Neuronal stem cell (in vitro differentiated cells): ENCODE results near the gene TMEM139.

ENCODE experiments used
- DNase-seq: peaks from one replicate; pipeline ENCODE4 v3.0.0-alpha.2; 2013; ENCODE audit warnings: low spot score
- H2AFZ ChIP-seq: one replicate; pipeline ENCODE4 v1.6.1; 2013; ENCODE audit warnings: mild to moderate bottlenecking, low read length, inconsistent platforms
- H2AK5ac ChIP-seq: 2 replicates; pipeline ENCODE4 v1.6.1; 2013; ENCODE audit warnings: low read depth, mild to moderate bottlenecking, inconsistent platforms, low read length, moderate library complexity, mixed read lengths
- H2BK120ac ChIP-seq: 2 replicates; pipeline ENCODE4 v1.6.1; 2013; ENCODE audit warnings: low read depth, mild to moderate bottlenecking, inconsistent platforms, low read length, moderate library complexity, mixed read lengths
- H2BK12ac ChIP-seq: one replicate; pipeline ENCODE4 v1.6.1; 2013; ENCODE audit warnings: low read length, inconsistent platforms
- H2BK15ac ChIP-seq: 2 replicates; pipeline ENCODE4 v1.6.1; 2013; ENCODE audit warnings: mild to moderate bottlenecking, low read length, inconsistent platforms, mixed read lengths
- H2BK5ac ChIP-seq: one replicate; pipeline ENCODE4 v1.6.1; 2013; ENCODE audit warnings: inconsistent platforms, mild to moderate bottlenecking, low read length, moderate library complexity
- H3K14ac ChIP-seq: one replicate; pipeline ENCODE4 v1.6.1; 2013; ENCODE audit warnings: low read length, inconsistent platforms
- H3K18ac ChIP-seq: 2 replicates; pipeline ENCODE4 v1.6.1; 2013; ENCODE audit warnings: low read length, inconsistent platforms
- H3K23ac ChIP-seq: 2 replicates; pipeline ENCODE4 v1.6.1; 2013; ENCODE audit warnings: low read depth, mild to moderate bottlenecking, mixed read lengths, low read length, inconsistent platforms; ENCODE audit not compliant: poor library complexity
- H3K27ac ChIP-seq: replicated peaks from 3 replicates; pipeline ENCODE4 v1.5.1; 2013; ENCODE audit warnings: low read length, inconsistent platforms
- H3K27me3 ChIP-seq, 3 experiments: 2 replicates each; pipeline ENCODE4 v1.6.1; 2013; ENCODE audit warnings: low read length in 3 of 3, mild to moderate bottlenecking in 2 of 3, inconsistent platforms in 1 of 3, low read depth in 1 of 3, mixed read lengths in 1 of 3, moderate library complexity in 1 of 3; ENCODE audit not compliant: control insufficient read depth in 3 of 3, insufficient read depth in 3 of 3
- H3K36me3 ChIP-seq, 2 donors: replicated peaks in 1 of 2; 2 replicates each; pipeline ENCODE4 v1.6.1; 2013; ENCODE audit warnings: low read length in 2 of 2; ENCODE audit not compliant: control insufficient read depth in 2 of 2, insufficient read depth in 2 of 2
- H3K4ac ChIP-seq: 2 replicates; pipeline ENCODE4 v1.6.1; 2013; ENCODE audit warnings: inconsistent platforms, mild to moderate bottlenecking, low read length, moderate library complexity
- H3K4me1 ChIP-seq, 2 donors: 1 replicate in 1 of 2; 2 replicates in 1 of 2; pipeline ENCODE4 v1.6.1; 2013; ENCODE audit warnings: low read length in 2 of 2, low read depth in 1 of 2; ENCODE audit not compliant: control insufficient read depth in 2 of 2, insufficient read depth in 1 of 2
- H3K4me2 ChIP-seq: one replicate; pipeline ENCODE4 v1.6.1; 2013; ENCODE audit warnings: mild to moderate bottlenecking, low read length, inconsistent platforms; ENCODE audit not compliant: insufficient read depth, poor library complexity, severe bottlenecking
- H3K4me3 ChIP-seq, 2 donors: 2 replicates each; pipeline ENCODE4 v1.5.1; 2013; ENCODE audit warnings: low read length in 2 of 2, mild to moderate bottlenecking in 2 of 2, inconsistent platforms in 1 of 2, moderate library complexity in 1 of 2
- H3K79me1 ChIP-seq: one replicate; pipeline ENCODE4 v1.6.1; 2013; ENCODE audit warnings: low read depth, mild to moderate bottlenecking, inconsistent platforms, low read length, moderate library complexity
- H3K9ac ChIP-seq: one replicate; pipeline ENCODE4 v1.6.1; 2013; ENCODE audit warnings: mild to moderate bottlenecking, low read depth, low read length, inconsistent platforms; ENCODE audit not compliant: poor library complexity
- H3K9me3 ChIP-seq, 2 donors: replicated peaks in 1 of 2; 2 replicates each; pipeline versions ENCODE3 to v1.6.1; 2013; ENCODE audit warnings: low read length in 2 of 2, mild to moderate bottlenecking in 2 of 2, inconsistent platforms in 1 of 2, low read depth in 1 of 2, mixed read lengths in 1 of 2, moderate library complexity in 1 of 2; ENCODE audit not compliant: control insufficient read depth in 2 of 2, insufficient read depth in 1 of 2
- H4K8ac ChIP-seq: one replicate; pipeline ENCODE4 v1.6.1; 2013; ENCODE audit warnings: low read depth, mild to moderate bottlenecking, inconsistent platforms, low read length, moderate library complexity
- H4K91ac ChIP-seq: one replicate; pipeline ENCODE4 v1.6.1; 2013; ENCODE audit warnings: low read length, low read depth, mild to moderate bottlenecking, inconsistent platforms; ENCODE audit not compliant: poor library complexity
- WGBS, 2 donors: extraction: QIAGEN DNeasy Blood & Tissue Kit; methylation state at CpG; one replicate each; pipeline ENCODE4 v1.1.7; 2013; ENCODE audit warnings: missing lambda C conversion rate in 2 of 2, mixed read lengths in 1 of 2; ENCODE audit not compliant: insufficient read length in 2 of 2, insufficient replicate concordance in 1 of 2; ENCODE audit errors: extremely low coverage in 2 of 2; 5-methylcytosine and 5-hydroxymethylcytosine counted together

The TMEM139 gene

GRCh38 chr7:143238289-143238980 is 46.3 kb upstream of the TMEM139 start:
- Histone ChIP-seq H3K4me2 (no peak overlapping the region), H2AK5ac (no peak overlapping the region), H3K79me1 (no peaks in the 10 kb centered on the region), H4K8ac (no peak overlapping the region), H2BK120ac (no peak overlapping the region), H3K14ac (no peak overlapping the region), H4K91ac (no peak overlapping the region), H2AFZ (no peak overlapping the region), H3K4ac (no peak overlapping the region), H3K18ac (no peak overlapping the region), H3K9me3 (peaks cover 0 to 5% of the 10 kb centered on the region in 2 donors), H3K23ac (no peak overlapping the region), H3K36me3 (no peaks in the 10 kb centered on the region), H2BK15ac (no peak overlapping the region), H3K4me1 (peaks cover under 1 to 1% of the 10 kb centered on the region in 2 donors), H2BK12ac (no peak overlapping the region), H2BK5ac (no peak overlapping the region), H3K4me3 (no peak overlapping the region), H3K9ac (no peak overlapping the region), H3K27me3 (peaks cover 0 to 3% (median 0%) of the 10 kb centered on the region in 3 experiments), H3K27ac (no peak overlapping the region)
- DNase-seq, result no peak
- WGBS, 2 donors, result no CpG with 5 or more reads among the region's 1 CpG

GRCh38 chr7:143239813-143240212 is 44.9 kb upstream of the TMEM139 start:
- Histone ChIP-seq H4K8ac (no peak overlapping the region), H3K9ac (no peak overlapping the region), H3K14ac (no peak overlapping the region), H4K91ac (no peak overlapping the region), H3K79me1 (no peaks in the 10 kb centered on the region), H3K18ac (no peak overlapping the region), H2BK120ac (no peak overlapping the region), H3K27me3 (peaks cover 0 to 3% (median 0%) of the 10 kb centered on the region in 3 experiments), H2BK12ac (no peak overlapping the region), H2BK15ac (no peak overlapping the region), H2AFZ (no peak overlapping the region), H2BK5ac (no peak overlapping the region), H3K27ac (no peak overlapping the region), H3K36me3 (no peaks in the 10 kb centered on the region), H3K4me2 (no peak overlapping the region), H3K4ac (no peak overlapping the region), H3K23ac (no peak overlapping the region), H3K4me3 (no peak overlapping the region), H2AK5ac (no peak overlapping the region), H3K4me1 (peaks cover 1 to 9% of the 10 kb centered on the region in 2 donors), H3K9me3 (peaks cover 0 to 5% of the 10 kb centered on the region in 2 donors)
- DNase-seq, result no peak

GRCh38 chr7:143240291-143241168 is 44.2 kb upstream of the TMEM139 start:
- Histone ChIP-seq H3K79me1 (no peaks in the 10 kb centered on the region), H3K14ac (no peak overlapping the region), H2BK5ac (no peak overlapping the region), H2AK5ac (no peak overlapping the region), H2BK12ac (no peak overlapping the region), H3K36me3 (no peaks in the 10 kb centered on the region), H3K9me3 (peaks cover 0 to 5% of the 10 kb centered on the region in 2 donors), H4K91ac (no peak overlapping the region), H4K8ac (no peak overlapping the region), H3K23ac (no peak overlapping the region), H3K4me2 (no peak overlapping the region), H3K18ac (no peak overlapping the region), H3K4ac (no peak overlapping the region), H2BK15ac (no peak overlapping the region), H3K4me3 (no peak overlapping the region), H3K9ac (no peak overlapping the region), H3K27ac (no peak overlapping the region), H2AFZ (peak overlapping the region; percentile 49), H3K27me3 (peaks cover 0 to 3% (median 0%) of the 10 kb centered on the region in 3 experiments), H3K4me1 (peaks cover 1 to 9% of the 10 kb centered on the region in 2 donors), H2BK120ac (no peak overlapping the region)
- WGBS, 2 donors, result no CpG with 5 or more reads among the region's 9 CpGs
- peak; percentile 63 for DNase-seq

- no CpG with 5 or more reads among the region's 11 CpGs for WGBS, 2 donors
- no peak overlapping the region for H2BK15ac ChIP-seq
Observed at GRCh38 chr7:143242306-143242705, 42.5 kb upstream of the TMEM139 start.

More at GRCh38 chr7:143242306-143242705, 42.5 kb upstream of the TMEM139 start:
- no peak overlapping the region for H3K14ac ChIP-seq
- peaks cover 0 to 7% of the 10 kb centered on the region in 2 donors for H3K9me3 ChIP-seq
- no peak overlapping the region for H2BK12ac ChIP-seq
- peaks cover 1 to 9% of the 10 kb centered on the region in 2 donors for H3K4me1 ChIP-seq
- H3K18ac ChIP-seq, result no peak overlapping the region
- H2BK5ac ChIP-seq, result no peak overlapping the region
- H3K79me1 ChIP-seq, result no peaks in the 10 kb centered on the region
- no peak overlapping the region for H2AFZ ChIP-seq
- no peak overlapping the region for H3K23ac ChIP-seq
- H2AK5ac ChIP-seq, result no peak overlapping the region
- H3K4me3 ChIP-seq, result no peak overlapping the region
- no peak overlapping the region for H3K4ac ChIP-seq
- no peak overlapping the region for H4K91ac ChIP-seq
- no peak for DNase-seq
- H3K27ac ChIP-seq, result no peak overlapping the region
- H3K9ac ChIP-seq, result no peak overlapping the region
- no peak overlapping the region for H4K8ac ChIP-seq
- H3K4me2 ChIP-seq, result no peak overlapping the region
- H3K36me3 ChIP-seq, result no peaks in the 10 kb centered on the region
- H3K27me3 ChIP-seq, result peaks cover 0 to 8% (median 0%) of the 10 kb centered on the region in 3 experiments
- no peak overlapping the region for H2BK120ac ChIP-seq
